HUES6 (cell line): ENCODE measurements around the gene TPK1.
"Not testable (repeated sequence)": the region's sequence is repeated elsewhere in the genome, so short reads cannot be mapped to it uniquely, and the experiment has no call there.

Source experiments
- H3K27ac ChIP-seq: 2 replicates; pipeline ENCODE4 v1.7.0; 2013; ENCODE audit warnings: low read depth, mild to moderate bottlenecking, low read length, inconsistent platforms
- H3K27me3 ChIP-seq: 2 replicates; pipeline ENCODE4 v1.6.1; 2013; ENCODE audit warnings: low read length; ENCODE audit not compliant: control insufficient read depth, insufficient read depth
- H3K36me3 ChIP-seq: 2 replicates; pipeline ENCODE4 v1.6.1; 2013; ENCODE audit warnings: low read length; ENCODE audit not compliant: control insufficient read depth, insufficient read depth
- H3K4me1 ChIP-seq: 2 replicates; pipeline ENCODE4 v1.6.1; 2013; ENCODE audit warnings: low read length; ENCODE audit not compliant: control insufficient read depth, insufficient read depth
- H3K4me3 ChIP-seq: 2 replicates; pipeline ENCODE4 v1.5.1; 2013; ENCODE audit warnings: low read depth, low read length
- H3K9ac ChIP-seq: one replicate; pipeline ENCODE4 v1.6.1; 2013; ENCODE audit warnings: mild to moderate bottlenecking, low read length
- H3K9me3 ChIP-seq: 2 replicates; pipeline ENCODE4 v1.6.1; 2013; ENCODE audit warnings: low read depth, low read length; ENCODE audit not compliant: control insufficient read depth, insufficient read depth

The TPK1 gene

DNA sequence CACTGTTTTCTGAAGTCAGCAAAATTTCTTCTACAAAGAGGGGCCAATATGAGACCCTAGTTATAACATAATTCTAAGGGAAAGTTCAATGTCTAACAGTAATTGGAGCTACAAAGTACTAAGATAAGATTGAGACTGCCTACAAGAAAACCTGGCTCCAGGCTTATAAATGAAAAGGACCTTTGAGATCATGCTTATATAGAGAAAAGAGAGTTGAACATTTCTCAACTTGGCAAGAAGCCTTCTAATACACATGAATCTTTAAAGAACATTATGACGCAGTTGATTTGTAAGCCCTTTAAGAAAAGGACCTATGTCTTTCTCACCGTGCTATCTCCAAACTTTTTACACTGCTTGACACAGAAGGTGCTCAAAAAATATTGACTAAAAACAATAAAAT lies 87.9 kb downstream of the TPK1 start:
- Histone ChIP-seq H3K4me1 (no peaks in the 10 kb centered on the region), H3K27me3 (no peaks in the 10 kb centered on the region), H3K36me3 (no peaks in the 10 kb centered on the region), H3K4me3 (no peak overlapping the region), H3K9me3 (no peaks in the 10 kb centered on the region), H3K9ac (no peak overlapping the region), H3K27ac (no peak overlapping the region)

DNA sequence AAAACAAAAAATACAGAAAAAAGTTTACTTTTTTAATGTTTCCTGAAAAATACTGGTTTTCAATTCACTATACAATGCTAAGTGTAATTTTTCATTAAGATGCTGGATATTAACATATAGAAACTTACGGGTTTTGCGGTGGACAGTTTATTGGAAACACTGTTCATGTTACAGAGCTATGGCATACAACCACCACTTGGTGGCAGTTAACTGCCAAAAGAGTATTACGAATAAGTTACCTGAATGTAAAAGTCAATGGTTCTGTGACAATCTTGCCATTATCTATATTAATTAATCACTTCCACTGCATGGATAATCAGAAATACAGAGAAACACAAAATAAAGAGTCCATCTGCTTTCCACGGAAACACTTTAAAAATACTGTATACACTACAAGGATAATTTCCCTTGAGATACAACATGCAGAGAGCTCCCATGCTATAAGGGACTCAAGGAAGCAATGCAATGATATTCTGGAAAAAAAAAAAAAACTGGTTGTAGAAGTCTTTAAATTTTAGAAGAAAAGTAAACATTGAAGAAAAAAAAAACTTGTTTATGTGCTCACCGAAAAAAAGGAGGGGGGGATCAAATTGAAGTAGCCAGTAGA lies 97.0 kb downstream of the TPK1 start:
- Histone ChIP-seq H3K27ac (no peak overlapping the region), H3K27me3 (no peaks in the 10 kb centered on the region), H3K36me3 (no peaks in the 10 kb centered on the region), H3K4me1 (no peaks in the 10 kb centered on the region), H3K9ac (no peak overlapping the region), H3K4me3 (no peak overlapping the region), H3K9me3 (no peaks in the 10 kb centered on the region)

DNA sequence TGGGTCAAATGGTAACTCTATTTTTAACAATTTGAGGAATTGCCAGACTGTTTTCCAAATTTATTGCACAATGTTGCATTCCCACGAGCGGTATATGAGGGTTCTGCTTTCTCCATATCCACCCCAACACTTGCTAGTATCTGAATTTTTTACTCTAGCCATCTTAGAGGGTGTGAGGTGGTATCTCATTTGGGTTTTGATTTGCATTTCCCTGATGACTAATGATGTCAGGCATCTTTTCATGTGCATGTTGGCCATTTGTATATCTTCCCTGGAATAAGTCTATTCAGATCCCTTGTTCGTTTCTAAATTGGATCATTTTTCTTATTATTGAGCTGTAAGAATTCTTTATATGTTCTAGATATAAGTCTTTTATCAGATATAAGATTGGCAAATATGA lies 97.7 kb downstream of the TPK1 start:
- Histone ChIP-seq H3K27me3 (no peaks in the 10 kb centered on the region), H3K9ac (no peak overlapping the region), H3K9me3 (no peaks in the 10 kb centered on the region), H3K36me3 (no peaks in the 10 kb centered on the region), H3K4me1 (no peaks in the 10 kb centered on the region), H3K27ac (no peak overlapping the region), H3K4me3 (no peak overlapping the region)

DNA sequence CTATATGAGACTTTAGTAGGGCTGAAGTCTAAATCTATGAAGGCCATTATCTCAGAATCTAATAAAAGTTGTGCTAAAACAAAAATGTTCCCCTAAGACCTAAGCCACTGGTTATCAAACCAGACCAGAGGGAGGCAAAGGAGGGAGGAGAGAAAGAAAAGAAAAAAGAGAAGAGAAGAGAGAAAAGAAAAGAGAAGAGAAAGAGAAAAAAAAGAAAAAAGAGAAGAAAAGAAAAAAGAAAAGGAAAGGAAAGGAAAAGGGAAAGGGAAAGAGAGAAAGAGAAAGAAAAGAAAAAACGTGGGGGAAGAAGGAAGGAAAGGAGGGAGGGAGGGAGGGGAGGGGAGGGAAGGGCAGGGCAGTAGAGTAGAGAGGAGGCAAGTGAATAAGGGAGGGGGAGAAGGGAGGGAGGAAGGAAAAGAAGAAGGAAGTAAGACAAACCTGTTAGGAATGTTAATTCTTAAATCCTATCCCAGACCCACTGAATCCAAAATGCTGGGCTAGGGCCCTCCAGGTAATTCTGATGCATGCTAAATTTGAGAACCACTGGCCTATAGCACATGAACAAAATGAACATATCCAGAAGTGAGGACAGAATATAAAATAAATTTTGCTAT lies 98.9 kb downstream of the TPK1 start:
- Histone ChIP-seq H3K36me3 (no peaks in the 10 kb centered on the region), H3K27ac (no peak overlapping the region), H3K9me3 (no peaks in the 10 kb centered on the region), H3K4me3 (no peak overlapping the region), H3K27me3 (no peaks in the 10 kb centered on the region), H3K4me1 (no peaks in the 10 kb centered on the region), H3K9ac (no peak overlapping the region)

DNA sequence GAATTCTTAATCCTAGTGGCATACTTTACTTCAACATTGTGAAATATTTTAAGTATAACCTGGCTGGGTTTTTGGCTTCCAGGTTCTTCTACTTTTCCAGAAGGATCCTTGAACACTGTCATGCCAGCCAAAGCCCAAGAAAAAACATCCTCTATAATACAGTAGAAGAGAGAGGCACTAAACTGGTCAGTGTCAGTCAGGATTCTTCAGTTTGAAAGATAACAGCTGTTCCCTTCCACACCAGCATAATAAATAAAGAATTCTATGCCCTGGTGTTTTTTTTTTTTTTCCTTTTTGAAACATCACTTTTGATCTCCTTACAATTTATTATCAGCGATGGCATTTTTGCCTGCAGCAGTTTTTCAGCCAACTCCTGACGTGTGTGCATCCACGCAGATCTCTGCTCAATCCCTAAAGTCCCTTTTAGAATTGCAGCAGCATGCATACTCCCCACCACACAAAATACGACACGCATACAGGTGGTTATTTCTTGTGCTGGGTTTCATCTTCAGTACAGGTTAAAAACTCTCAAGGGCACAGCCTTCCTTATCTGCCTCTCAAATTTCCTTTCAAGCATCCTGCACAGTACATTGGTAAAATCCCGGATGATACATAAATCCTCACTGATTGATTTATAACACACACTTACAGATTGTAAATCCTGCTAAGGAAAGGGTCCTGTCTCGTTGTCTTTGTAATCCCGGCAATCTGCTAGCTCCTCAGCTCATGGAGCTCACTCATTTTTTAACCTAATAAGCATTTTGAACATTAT lies 100.2 kb downstream of the TPK1 start:
- H3K9me3 ChIP-seq = no peaks in the 10 kb centered on the region
- no peak overlapping the region for H3K27ac ChIP-seq
- H3K36me3 ChIP-seq = no peaks in the 10 kb centered on the region
- H3K27me3 ChIP-seq = no peaks in the 10 kb centered on the region
- H3K4me3 ChIP-seq = no peak overlapping the region
- no peaks in the 10 kb centered on the region for H3K4me1 ChIP-seq
- no peak overlapping the region for H3K9ac ChIP-seq

DNA sequence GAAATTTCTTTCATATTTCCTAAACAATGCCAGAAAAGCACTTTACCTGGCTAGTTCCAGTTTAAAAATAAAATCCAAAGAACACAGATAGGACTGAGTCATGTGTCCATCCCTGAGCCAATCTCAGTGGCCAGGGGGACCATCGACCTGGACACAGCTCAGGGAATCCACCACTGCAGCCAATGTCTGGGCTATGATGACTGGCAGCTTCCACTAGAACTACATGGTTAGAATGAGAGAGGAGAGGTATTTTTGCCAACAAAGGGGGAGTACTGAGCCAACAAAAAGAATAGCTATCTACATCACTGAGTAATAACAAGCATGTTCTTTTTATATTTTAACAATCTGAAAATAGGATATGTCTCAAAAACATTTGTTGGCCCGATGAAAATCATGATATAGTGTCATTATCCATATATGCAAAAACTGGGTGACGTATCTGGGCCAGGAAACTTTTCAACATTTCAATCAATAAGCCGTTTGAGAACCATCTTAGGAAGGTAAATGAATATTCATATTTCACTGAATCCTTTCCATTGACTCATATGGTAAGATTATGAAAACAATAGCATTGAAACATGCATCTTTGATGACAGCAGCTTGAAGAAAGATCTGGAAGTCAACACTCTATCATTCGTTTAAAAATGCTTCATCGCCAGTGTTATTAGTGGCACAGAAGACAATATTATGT lies 104.0 kb downstream of the TPK1 start:
- no peak overlapping the region for H3K9ac ChIP-seq
- H3K4me1 ChIP-seq = no peaks in the 10 kb centered on the region
- H3K27me3 ChIP-seq = no peaks in the 10 kb centered on the region
- no peak overlapping the region for H3K27ac ChIP-seq
- H3K4me3 ChIP-seq = no peak overlapping the region
- peaks cover 5% of the 10 kb centered on the region; the same call in 1 of the 2 replicates for H3K9me3 ChIP-seq
- no peaks in the 10 kb centered on the region for H3K36me3 ChIP-seq

DNA sequence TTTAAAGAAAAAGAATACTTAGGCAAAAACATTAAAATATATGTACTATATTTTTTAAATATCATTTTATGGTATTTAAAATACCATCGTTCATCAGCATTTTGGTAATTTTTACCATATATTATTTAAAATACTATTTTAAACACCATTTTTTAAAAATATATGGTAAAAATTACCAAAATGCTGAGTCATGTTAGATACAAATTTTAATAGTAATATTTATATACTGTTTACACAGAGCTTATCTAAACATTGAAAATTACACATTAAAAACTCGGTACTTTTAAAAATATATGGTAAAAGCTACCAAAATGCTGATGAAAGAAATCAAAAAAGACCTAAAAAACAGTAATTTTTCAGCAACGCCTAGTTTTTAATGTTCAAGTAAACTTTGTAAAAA lies 105.6 kb downstream of the TPK1 start:
- Histone ChIP-seq H3K4me1 (no peaks in the 10 kb centered on the region), H3K27ac (no peak overlapping the region), H3K27me3 (no peaks in the 10 kb centered on the region), H3K36me3 (no peaks in the 10 kb centered on the region), H3K4me3 (no peak overlapping the region), H3K9ac (no peak overlapping the region), H3K9me3 (peaks cover 5% of the 10 kb centered on the region; the same call in 1 of the 2 replicates)

DNA sequence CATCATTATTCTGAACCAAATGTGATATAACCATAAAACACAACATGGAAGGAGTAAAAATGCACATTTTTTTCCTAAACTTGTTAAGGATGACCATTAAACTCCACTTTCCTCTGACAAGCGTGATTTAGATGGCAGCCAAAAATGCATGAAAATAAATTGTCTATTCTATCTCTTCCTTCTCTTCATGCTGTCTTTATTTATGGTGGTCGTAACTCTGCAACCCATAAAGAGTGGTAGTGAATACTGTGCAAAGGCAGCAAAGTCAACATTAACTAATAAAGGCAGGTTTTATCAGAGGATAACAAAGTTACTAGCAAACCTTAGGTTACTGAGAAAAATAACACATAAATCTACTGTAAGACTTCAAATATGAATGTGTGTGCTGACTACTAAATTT lies 106.6 kb downstream of the TPK1 start:
- H3K9ac ChIP-seq = no peak overlapping the region
- peaks cover 5% of the 10 kb centered on the region; the same call in 1 of the 2 replicates for H3K9me3 ChIP-seq
- no peaks in the 10 kb centered on the region for H3K4me1 ChIP-seq
- H3K4me3 ChIP-seq = no peak overlapping the region
- no peak overlapping the region for H3K27ac ChIP-seq
- H3K27me3 ChIP-seq = no peaks in the 10 kb centered on the region
- H3K36me3 ChIP-seq = no peaks in the 10 kb centered on the region

DNA sequence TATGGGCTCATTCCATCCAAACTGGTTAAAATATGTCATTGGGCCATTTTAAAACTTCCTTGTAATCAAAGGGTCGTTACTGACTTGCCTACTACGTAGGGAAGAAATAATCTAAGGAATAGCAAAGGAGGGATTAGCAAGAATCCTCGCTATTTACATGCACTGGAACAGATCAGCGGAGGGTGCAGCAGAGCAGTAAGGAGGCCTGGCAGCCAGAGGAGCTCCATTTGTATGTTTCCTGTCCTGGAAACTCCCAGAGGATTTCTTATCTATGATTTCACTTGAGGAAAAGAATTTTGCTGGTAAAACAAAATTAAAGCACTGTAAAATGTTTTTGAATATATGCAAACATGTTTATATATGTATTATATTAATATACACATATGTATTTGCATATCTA lies 107.3 kb downstream of the TPK1 start:
- Histone ChIP-seq H3K4me3 (no peak overlapping the region), H3K9ac (no peak overlapping the region), H3K36me3 (no peaks in the 10 kb centered on the region), H3K27ac (no peak overlapping the region), H3K4me1 (no peaks in the 10 kb centered on the region), H3K9me3 (peaks cover 5% of the 10 kb centered on the region; the same call in 1 of the 2 replicates), H3K27me3 (no peaks in the 10 kb centered on the region)

DNA sequence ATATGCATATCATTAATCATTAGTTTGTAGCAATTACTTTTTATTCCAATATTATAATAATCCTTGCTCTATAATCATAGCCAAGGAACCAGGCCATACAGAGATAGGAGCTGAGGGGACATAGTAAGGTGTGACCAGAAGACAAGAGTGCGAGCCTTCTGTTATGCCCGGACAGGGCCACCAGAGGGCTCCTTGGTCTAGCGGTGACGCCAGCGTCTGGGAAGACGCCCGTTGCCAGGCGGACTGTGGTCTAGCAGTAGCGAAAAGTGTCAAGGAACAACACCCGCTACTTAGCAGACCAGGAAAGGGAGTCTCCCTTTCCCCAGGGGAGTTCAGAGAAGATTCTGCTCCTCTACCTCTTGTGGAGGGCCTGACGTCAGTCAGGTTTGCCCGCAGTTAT lies 109.0 kb downstream of the TPK1 start:
- H3K36me3 ChIP-seq, H3K4me1 ChIP-seq, H3K9ac ChIP-seq, H3K9me3 ChIP-seq, H3K4me3 ChIP-seq, H3K27me3 ChIP-seq, H3K27ac ChIP-seq: not testable (repeated sequence)

DNA sequence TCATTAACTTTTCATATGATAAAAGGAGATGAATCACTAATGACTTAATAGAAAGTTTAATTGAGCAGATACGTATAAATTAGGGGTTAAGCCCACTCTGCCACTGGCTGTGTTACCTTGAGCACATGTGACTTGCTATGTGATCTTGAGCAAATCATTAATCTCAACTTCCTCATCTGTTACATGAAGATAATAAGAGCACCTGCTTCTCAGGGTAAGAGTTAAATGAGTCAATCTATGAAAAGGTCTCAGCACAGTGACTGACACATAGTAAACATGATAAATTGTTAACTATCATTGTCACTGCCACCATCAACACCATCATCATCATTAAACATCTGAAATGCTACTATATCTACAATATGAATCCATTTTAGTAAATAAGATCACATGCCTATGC lies 110.8 kb downstream of the TPK1 start:
- Histone ChIP-seq H3K36me3 (no peaks in the 10 kb centered on the region), H3K27me3 (no peaks in the 10 kb centered on the region), H3K27ac (no peak overlapping the region), H3K9ac (no peak overlapping the region), H3K9me3 (peaks cover 5% of the 10 kb centered on the region; the same call in 1 of the 2 replicates), H3K4me3 (no peak overlapping the region), H3K4me1 (peaks cover 7% of the 10 kb centered on the region)
